KOPT-K1 (cell line): ENCODE results near the gene CEP70.
"Not testable (repeated sequence)": the region's sequence is repeated elsewhere in the genome, so short reads cannot be mapped to it uniquely, and the experiment has no call there.

ENCODE experiments used
- H3K27ac ChIP-seq: fragments of 200-600 bp; sonication (generic); 2 replicates; pipeline ENCODE4 v1.5.1; 2016; ENCODE audit warnings: antibody characterized with exemption, mild to moderate bottlenecking, low read depth, low read length; ENCODE audit not compliant: poor library complexity, severe bottlenecking
- H3K36me3 ChIP-seq: fragments of 200-600 bp; sonication (generic); 2 replicates; pipeline ENCODE4 v1.5.1; 2017; ENCODE audit warnings: antibody characterized with exemption, mild to moderate bottlenecking, low read length, moderate library complexity; ENCODE audit not compliant: insufficient read depth
- H3K9me3 ChIP-seq: fragments of 200-600 bp; sonication (generic); 2 replicates; pipeline ENCODE4 v1.5.1; 2017; ENCODE audit warnings: antibody characterized with exemption, low read length, mild to moderate bottlenecking; ENCODE audit not compliant: insufficient read depth, poor library complexity, severe bottlenecking

CEP70 gene

DNA sequence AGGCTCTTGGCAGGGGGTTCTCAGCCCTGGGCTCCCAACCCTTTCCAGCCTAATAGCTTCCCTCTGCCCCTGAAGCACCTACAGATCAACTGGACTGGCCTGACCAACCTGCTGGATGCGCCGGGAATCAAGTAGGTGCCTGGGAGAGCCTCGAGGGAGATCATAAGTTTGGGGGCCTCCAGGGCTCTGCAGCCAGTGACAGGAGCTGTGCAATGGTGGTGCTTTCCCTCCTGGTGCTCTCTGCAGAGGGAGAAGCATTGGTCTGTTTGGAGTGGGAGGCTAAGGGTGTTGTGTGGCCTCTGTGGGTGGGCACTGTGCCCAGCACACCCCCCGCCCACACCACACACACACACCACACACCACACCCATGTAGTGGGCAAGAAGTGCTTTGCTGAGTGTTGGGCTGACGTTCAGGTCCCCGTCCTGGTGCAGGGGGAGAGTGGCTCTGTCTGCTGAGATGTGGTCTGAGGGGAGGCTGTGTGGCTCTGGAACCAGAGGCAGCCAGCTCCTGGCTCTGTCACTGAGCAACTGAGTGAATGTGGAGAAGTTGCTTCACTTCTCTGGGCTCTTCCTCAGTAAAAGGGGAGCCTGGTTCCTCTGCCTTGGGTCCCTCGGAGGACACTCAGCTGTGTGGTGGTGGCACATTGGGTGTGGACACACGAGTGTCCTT, 133.4 kb downstream of the CEP70 start:
- Histone ChIP-seq H3K9me3 (no peaks in the 10 kb centered on the region), H3K27ac (no peak overlapping the region), H3K36me3 (no peaks in the 10 kb centered on the region)

DNA sequence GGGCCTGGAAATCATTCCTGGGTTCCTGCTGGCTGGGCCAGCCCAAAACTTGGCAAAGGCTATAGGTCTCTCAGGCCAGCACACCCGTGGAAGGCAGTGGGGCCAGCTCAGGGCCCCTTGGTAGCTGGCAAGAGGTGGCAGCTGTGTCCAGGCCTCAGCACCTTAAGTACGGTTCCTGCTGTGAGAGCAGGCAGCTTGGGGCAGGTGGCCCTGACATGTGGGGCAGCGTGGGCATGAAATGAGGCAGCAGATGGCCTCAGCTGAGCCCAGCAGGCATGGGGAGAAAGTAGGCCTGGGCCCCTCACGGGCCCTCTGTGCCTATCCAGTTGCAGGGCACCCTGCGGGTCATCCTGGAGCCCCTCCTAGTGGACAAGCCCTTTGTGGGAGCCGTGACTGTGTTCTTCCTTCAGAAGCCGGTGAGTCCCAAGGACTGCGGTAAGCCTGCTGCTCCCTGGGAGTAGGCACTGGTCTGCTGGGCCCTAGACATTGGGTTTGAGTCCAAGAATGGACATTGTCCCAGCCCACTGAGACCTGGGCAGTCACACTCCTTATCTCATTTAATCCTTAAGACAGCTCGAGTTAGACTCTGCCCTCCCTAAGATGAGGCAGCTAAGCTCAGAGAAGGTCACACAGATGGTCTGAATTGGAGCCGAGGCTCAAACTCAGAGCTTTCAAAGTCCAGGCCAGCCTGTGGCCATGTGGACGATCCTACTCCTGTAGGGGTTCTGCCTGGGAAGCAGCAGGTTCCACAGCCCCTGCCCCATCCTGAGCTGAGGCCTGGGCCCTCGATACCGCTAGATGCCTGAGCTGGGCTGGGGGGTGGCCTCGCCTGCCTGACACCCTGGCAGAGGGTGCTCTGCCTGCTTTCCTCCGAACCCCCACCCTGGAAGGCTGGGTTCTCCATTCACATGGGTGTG, 134.2 kb downstream of the CEP70 start:
- no peaks in the 10 kb centered on the region for H3K36me3 ChIP-seq
- no peaks in the 10 kb centered on the region for H3K9me3 ChIP-seq
- H3K27ac ChIP-seq = no peak overlapping the region

DNA sequence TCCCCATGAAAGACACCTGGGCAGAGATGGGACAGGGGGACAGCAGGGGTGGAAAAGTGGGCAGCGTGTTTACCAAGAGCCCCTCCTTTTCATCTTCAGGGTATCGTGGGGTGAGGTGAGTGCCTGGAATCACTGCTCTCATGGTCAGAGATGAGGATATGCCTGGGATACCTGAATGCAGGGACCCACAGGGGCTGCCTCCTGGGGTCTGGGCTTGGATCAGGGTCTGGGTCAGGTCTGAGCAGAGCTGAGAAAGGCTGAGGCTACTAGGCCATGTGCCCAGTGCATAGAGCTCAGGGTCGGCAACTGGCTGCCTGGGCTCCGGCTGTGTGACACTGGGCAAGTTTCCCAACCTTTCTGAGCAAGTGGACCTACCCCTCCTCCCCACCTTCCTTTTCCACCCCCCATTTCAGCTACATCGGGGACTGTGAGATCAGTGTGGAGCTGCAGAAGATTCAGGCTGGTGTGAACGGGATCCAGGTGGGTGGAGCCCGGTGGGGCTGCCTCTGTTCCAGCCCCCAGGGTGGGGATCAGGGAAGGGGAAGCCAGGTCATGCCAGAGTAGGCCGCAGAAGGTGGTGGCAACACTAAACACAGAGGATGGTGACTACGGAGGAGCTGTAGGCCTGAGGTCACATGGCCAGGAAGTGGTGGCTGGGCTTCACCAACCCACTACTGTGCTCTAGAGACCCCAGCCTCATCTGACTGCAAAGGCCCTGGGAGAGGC, 135.1 kb downstream of the CEP70 start:
- Histone ChIP-seq H3K36me3 (no peaks in the 10 kb centered on the region), H3K9me3 (no peaks in the 10 kb centered on the region), H3K27ac (no peak overlapping the region)

DNA sequence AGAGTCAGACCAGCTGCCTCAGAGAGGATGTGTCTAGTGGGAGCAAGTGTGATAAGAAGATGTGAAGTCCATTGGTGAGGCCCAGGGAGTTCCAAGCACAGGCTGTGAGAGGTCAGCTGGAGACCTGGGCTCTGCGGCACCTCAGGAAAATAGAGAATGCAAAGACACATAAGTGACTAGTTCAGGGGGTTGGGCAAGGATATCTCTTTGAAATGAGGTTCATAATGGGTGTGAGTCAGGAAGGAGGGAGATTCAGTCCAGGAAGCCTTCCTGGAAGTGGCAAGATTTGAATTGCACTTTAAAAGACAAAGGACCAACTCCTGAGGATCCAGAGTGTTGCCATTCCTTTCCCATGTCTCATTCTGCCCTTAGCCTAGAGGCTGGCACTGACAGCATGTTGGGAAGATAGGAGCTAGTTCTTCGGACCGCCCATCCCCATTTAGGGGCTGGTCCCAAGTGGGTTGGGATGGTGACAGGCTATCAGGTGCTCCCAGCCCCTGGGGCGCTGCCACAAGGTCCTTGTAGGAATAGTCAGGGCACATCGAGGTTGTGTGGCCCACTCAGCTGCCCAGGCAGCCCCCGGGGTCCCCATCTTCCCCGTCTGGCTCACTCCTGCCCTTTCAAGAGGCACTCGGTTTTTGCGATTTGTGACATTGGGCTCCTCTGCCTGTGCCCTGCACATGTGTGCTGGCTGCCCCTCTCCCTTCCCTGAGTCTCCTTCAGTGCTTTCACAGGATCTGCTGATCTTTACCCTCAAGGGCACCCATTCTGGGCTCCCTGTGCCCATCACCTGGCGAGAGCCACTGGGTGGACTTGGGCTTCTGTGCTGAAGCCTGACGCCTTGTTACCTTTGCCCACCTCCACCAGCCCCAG, 136.0 kb downstream of the CEP70 start:
- Histone ChIP-seq H3K27ac (no peak overlapping the region), H3K36me3 (no peaks in the 10 kb centered on the region), H3K9me3 (no peaks in the 10 kb centered on the region)

DNA sequence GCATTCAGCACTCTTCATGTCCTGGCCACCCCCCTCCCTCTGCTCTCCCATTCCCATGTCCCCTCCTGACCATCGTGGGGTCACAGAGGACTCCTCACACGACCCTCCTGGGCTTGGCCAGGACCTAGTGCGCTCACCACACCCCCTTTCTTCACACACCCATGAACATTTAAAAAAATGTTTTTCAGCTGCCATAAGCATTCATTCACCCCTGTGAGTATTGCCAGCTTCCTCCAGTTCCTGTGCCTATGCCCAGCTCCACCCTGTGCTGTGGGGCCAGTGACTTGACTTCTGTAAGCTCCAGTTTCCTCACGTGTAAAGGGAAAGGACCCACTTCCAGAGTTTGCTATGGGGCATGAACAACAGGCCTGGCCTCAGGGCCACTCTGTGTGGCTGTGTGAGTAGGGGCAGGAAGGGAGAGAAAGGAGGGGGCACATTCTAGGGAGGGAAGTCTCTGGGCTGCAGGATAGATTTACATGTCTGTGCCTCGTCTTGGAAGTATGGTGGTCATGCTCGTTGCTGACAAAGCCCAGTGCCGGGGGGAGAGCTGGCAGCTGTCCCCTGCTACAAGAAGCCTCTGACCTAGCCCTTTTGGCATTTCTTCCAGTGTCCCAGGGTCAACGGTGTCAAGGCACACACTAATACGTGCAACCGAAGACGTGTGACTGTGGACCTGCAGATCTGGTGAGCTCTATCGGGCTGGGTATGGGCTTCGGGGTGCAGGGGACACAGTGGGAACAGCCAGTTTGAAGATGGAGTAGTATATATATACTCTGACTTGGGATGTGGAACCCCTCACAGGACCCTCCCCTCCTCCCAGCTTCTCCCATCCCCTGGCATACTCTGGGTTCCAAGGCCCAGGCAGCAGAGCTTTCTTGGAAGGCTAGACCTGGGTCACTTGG, 136.8 kb downstream of the CEP70 start:
- no peaks in the 10 kb centered on the region for H3K36me3 ChIP-seq
- no peak overlapping the region for H3K27ac ChIP-seq
- H3K9me3 ChIP-seq = no peaks in the 10 kb centered on the region

DNA sequence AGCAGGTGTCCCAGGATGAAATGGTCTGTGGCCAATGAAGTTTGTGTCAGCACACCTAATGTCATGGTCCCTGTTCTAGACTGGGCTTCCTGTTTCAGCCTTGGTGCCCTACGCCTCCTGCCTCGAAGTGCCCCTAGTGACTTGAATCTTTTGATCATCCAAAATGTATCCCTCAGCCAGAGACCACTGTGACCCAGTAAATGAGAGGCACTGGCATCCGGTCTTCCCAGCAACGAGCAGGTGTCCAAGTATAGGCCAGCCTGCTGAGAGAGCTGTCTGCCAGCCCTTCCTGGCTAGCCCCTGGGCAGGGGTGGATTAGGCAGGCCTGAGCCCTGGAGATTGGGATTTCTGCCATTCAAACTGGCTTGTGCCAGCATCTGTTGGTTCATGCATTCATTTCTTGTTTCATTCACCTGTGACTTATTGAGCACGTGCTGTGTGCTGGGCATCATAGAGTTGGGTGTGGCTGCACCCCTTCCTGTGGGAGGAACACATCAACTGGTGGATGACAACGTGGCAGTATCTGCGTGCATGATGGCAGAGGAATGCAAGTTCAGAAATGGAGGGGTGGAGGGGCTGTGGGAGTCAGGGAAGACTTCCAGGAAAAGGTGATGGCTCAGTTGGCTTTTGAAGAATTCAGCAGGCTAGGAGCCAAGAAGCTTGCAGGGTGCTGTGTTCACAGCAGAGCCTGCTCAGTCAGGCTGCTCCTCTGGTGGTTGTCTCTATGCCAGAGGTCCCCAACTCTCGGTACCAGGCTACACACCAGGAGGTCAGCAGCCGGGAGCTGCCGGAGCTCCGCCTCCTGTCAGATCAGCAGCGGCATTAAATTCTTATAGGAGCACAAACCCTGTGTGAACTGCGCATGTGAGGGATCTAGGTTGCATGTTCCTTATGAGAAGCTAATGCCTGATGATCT, 138.0 kb downstream of the CEP70 start:
- Histone ChIP-seq H3K27ac (no peak overlapping the region), H3K9me3 (no peaks in the 10 kb centered on the region), H3K36me3 (no peaks in the 10 kb centered on the region)

DNA sequence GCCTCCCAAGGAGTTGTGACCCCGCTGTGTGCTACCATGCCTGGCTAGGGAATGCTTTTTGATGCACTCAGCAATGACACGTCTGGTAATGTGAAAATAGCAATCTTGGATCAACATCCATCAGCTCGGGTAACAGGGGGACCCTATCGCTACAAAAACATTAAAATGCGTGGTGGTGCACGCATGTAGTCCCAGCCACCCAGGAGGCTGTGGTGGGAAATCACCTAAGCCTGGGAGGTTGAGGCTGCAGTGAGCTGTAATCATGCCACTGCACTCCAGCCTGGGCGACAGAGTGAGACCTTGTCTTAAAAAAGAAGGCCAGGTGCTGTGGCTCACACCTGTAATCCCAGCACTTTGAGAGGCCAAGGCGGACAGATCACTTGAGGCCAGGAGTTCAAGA, 140.1 kb downstream of the CEP70 start:
- not testable (repeated sequence) for H3K9me3 ChIP-seq, H3K36me3 ChIP-seq

DNA sequence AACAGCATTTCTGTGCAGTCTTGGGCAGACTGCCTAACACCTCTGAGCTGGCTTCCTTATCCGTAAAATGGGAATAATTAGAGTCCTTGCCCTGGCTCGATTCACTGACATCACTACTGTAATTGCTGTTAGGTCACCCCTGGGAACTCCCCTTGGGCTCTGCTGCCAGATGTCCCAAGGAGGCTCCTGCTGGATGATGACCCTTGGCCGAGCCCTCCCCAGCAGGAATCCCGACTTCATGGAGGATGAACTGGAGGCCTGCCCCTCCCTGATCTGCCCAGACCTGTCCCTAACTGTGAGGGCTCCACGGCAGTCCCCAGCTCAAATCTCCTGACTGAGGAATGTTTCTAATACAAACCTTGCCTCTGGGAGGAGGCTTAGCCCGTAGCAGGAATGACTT, 141.6 kb downstream of the CEP70 start:
- H3K36me3 ChIP-seq = no peaks in the 10 kb centered on the region
- no peak overlapping the region for H3K27ac ChIP-seq
- H3K9me3 ChIP-seq = no peaks in the 10 kb centered on the region

More for the DNA sequence above, 140.1 kb downstream of the CEP70 start:
- not testable (repeated sequence) for H3K27ac ChIP-seq

DNA sequence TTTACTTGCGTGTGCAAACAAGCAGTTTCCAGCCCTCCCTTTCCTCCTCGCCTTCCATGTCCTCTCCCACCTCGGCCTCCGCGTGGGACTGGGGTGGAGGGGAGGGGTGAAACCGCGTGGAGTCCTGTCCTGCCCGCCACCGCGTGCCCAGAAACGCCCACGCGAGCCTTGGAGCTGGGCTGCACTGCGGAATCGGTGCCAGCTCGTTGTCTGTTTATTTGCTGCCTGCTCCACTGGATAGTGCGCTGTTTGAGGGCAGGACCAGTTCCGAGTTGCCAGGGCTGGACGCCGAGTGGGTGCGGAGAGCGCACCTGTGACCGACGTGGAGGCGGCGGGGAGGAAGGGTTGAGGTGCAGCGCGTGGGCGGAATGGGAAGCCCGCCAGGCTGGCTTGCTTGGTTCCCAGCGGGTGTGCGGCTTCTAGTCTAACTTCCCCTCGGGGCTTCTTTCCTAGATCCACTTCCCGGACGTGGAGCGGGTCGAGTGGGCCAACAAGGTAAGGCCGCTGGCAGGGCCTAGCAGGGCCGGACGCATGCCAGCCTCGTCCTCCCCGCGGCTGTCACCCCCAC, 142.4 kb downstream of the CEP70 start:
- no peak overlapping the region for H3K27ac ChIP-seq
- no peaks in the 10 kb centered on the region for H3K9me3 ChIP-seq
- no peaks in the 10 kb centered on the region for H3K36me3 ChIP-seq

DNA sequence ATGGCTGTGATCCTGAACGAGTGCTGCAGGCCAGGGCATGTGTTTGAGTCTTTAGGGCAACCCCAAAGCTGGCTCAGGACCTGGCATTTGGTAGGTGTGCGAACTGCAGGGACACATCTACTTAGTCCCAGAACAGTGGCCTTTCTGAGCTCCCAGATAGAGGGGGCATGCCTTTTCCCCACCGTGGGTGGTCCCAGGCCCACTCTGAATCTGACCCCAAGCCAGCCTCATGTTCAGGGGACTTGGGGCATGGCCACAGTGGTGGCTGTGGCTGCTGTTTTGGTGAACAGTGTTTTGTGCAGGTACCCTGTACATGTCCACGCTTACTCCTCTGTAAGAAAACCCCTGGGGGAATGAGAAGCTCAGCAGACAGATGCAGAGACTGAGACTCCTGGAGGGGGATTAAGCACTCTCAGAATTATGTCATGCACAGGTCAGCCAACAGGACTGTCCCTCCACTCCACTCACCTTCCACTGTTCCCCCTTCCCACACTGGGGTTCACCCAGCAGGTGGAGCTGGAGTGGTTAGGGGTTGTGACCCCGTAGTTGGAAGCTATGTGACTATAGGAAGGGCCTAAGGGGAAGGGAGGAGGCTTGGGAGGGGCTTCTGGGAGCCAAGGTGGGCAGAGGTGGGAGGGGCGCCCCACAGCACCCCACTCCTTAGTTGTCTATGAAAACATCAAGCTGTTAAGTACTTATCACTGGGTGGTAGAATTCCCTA, 143.2 kb downstream of the CEP70 start:
- H3K9me3 ChIP-seq = no peaks in the 10 kb centered on the region
- no peak overlapping the region for H3K27ac ChIP-seq
- no peaks in the 10 kb centered on the region for H3K36me3 ChIP-seq

DNA sequence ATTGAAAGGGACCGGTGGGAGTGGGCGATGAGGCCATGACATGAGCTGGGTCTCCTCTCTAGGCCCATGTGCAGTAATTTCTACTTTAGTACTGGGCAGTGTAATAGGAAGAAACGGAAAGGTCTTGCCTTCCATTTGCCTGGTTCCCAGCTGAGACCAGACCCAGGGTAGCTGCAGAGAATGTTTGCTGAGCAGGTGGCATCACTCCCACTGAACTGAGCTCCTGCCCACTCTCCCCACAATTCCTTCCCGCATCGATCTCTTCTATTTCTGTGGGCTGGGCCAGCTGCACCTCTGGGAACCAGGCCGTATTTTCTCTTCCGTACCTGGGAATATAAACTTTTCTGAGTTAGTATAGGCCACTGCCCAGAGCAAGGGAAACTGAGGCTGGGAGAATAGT, 143.9 kb downstream of the CEP70 start:
- H3K9me3 ChIP-seq = no peaks in the 10 kb centered on the region
- no peaks in the 10 kb centered on the region for H3K36me3 ChIP-seq
- no peak overlapping the region for H3K27ac ChIP-seq

DNA sequence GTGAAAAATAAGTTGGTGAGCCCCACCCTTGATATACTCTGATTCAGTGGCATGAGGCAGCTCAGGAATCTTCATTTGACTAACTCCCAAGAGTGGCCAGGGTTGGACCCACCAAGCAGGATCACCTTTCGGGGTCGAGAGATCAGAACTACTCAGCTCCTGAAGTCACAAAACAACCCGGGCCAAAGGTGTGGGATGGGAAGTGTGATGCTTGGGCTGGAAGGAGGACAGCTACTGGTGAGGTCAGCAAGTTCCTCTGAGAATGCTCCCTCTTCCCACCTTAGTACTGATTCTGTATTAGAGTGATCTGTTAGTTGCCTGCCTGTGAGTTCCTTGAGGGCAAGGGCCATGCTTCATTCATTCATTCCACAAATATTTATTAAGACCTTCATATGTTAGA, 144.6 kb downstream of the CEP70 start:
- Histone ChIP-seq H3K9me3 (no peaks in the 10 kb centered on the region), H3K27ac (no peak overlapping the region), H3K36me3 (no peaks in the 10 kb centered on the region)
